HG03135 (cell line): ENCODE data around the gene C1RL.

Experiments
- ATAC-seq: cut with Tn5 transposase; IDR thresholded peaks from one replicate; pipeline ENCODE4 v1.9.1; 2021; ENCODE audit warnings: mild to moderate bottlenecking, moderate library complexity; ENCODE audit not compliant: unreplicated experiment

Gene C1RL

GRCh38 chr12:7139200-7139599 lies 30.2 kb upstream of the C1RL start:
- ATAC-seq = no peak

GRCh38 chr12:7137908-7138307 lies 28.9 kb upstream of the C1RL start:
- ATAC-seq = no peak

GRCh38 chr12:7136676-7137075 lies 27.7 kb upstream of the C1RL start:
- ATAC-seq = no peak

GRCh38 chr12:7136071-7136470 lies 27.1 kb upstream of the C1RL start:
- ATAC-seq = no peak

- no peak for ATAC-seq
These were observed 25.6 kb upstream of the C1RL start for GRCh38 chr12:7134396-7135166.

GRCh38 chr12:7131502-7131866 lies 22.5 kb upstream of the C1RL start:
- ATAC-seq = no peak

GRCh38 chr12:7130701-7131501 lies 21.9 kb upstream of the C1RL start:
- no peak for ATAC-seq

- no peak for ATAC-seq
These were observed 21.1 kb upstream of the C1RL start, which contains the start of gene CLSTN3 for GRCh38 chr12:7129872-7130691. Gene CLSTN3 (plus strand): TSS chr12:7130371. CDS start chr12:7130649, 278 bp downstream.

- ATAC-seq = no peak
These were observed 20.4 kb upstream of the C1RL start for GRCh38 chr12:7129287-7129871.

GRCh38 chr12:7128681-7129286 lies 19.8 kb upstream of the C1RL start, which contains the start of gene RBP5:
Gene RBP5 (minus strand): TSS chr12:7128889. CDS start chr12:7128775, 114 bp downstream.
- ATAC-seq = no peak

GRCh38 chr12:7127916-7128626 lies 19.1 kb upstream of the C1RL start:
- ATAC-seq = no peak

GRCh38 chr12:7125632-7126227 lies 16.7 kb upstream of the C1RL start:
- no peak for ATAC-seq

GRCh38 chr12:7123806-7124522 lies 14.9 kb upstream of the C1RL start:
- no peak for ATAC-seq

GRCh38 chr12:7122811-7123769 lies 14.1 kb upstream of the C1RL start:
- no peak for ATAC-seq

- ATAC-seq = no peak
These were observed 12.3 kb upstream of the C1RL start for GRCh38 chr12:7121324-7121723.

- no peak for ATAC-seq
These were observed 11.2 kb upstream of the C1RL start for GRCh38 chr12:7120166-7120565.

GRCh38 chr12:7118881-7119280 lies 9.9 kb upstream of the C1RL start:
- no peak for ATAC-seq

GRCh38 chr12:7117670-7118069 lies 8.7 kb upstream of the C1RL start:
- ATAC-seq = no peak
